H9 (cell line): ENCODE measurements around the gene NPM3. TPM values are rescaled to one million over a fixed set of nuclear protein-coding genes. Genes with fewer than 3 reads are reported as not detected.

Source experiments
- DNase-seq: peaks from one replicate; pipeline ENCODE4 v3.0.0-alpha.2; 2017
- H2AFZ ChIP-seq: one replicate; pipeline ENCODE4 v1.6.1; 2013; ENCODE audit warnings: mild to moderate bottlenecking, low read length, control low read depth, moderate library complexity
- H2AK5ac ChIP-seq: 2 replicates; pipeline ENCODE4 v1.6.1; 2013; ENCODE audit warnings: low read length, control low read depth, mixed read lengths; ENCODE audit not compliant: insufficient read length
- H2BK120ac ChIP-seq: one replicate; pipeline ENCODE4 v1.6.1; 2013; ENCODE audit warnings: low read depth, mild to moderate bottlenecking, low read length, control low read depth, inconsistent platforms; ENCODE audit not compliant: poor library complexity, severe bottlenecking
- H2BK12ac ChIP-seq: 2 replicates; pipeline ENCODE4 v1.6.1; 2013; ENCODE audit warnings: low read length, control low read depth, mixed read lengths, low read depth; ENCODE audit not compliant: insufficient read length
- H2BK15ac ChIP-seq: 2 replicates; pipeline ENCODE4 v1.6.1; 2013; ENCODE audit warnings: low read depth, low read length, control low read depth
- H2BK20ac ChIP-seq: one replicate; pipeline ENCODE4 v1.6.1; 2013; ENCODE audit warnings: low read depth, mild to moderate bottlenecking, low read length, control low read depth, inconsistent platforms; ENCODE audit not compliant: poor library complexity, severe bottlenecking
- H2BK5ac ChIP-seq: 2 replicates; pipeline ENCODE4 v1.6.1; 2013; ENCODE audit warnings: low read length, control low read depth, mixed read lengths; ENCODE audit not compliant: insufficient read length
- H3K14ac ChIP-seq: 2 replicates; pipeline ENCODE4 v1.6.1; 2013; ENCODE audit warnings: low read length, control low read depth; ENCODE audit not compliant: insufficient read depth
- H3K18ac ChIP-seq: 2 replicates; pipeline ENCODE4 v1.6.1; 2013; ENCODE audit warnings: low read depth, mild to moderate bottlenecking, mixed read lengths, low read length, control low read depth; ENCODE audit not compliant: insufficient read length
- H3K23ac ChIP-seq: 2 replicates; pipeline ENCODE4 v1.6.1; 2013; ENCODE audit warnings: low read length, control low read depth, mixed read lengths, low read depth; ENCODE audit not compliant: insufficient read length
- H3K23me2 ChIP-seq: 2 replicates; pipeline ENCODE4 v1.6.1; 2013; ENCODE audit warnings: low read depth, mild to moderate bottlenecking, mixed read lengths, low read length, control low read depth; ENCODE audit not compliant: insufficient read length, poor library complexity, severe bottlenecking
- H3K27ac ChIP-seq: 2 replicates; pipeline ENCODE4 v1.5.1; 2013; ENCODE audit warnings: low read length, control low read depth, mixed read lengths, low read depth; ENCODE audit not compliant: insufficient read length
- H3K27me3 ChIP-seq: 2 replicates; pipeline ENCODE4 v1.6.1; 2013; ENCODE audit warnings: low read length, control low read depth, inconsistent platforms; ENCODE audit not compliant: insufficient read depth
- H3K4ac ChIP-seq: 2 replicates; pipeline ENCODE4 v1.6.1; 2013; ENCODE audit warnings: low read depth, mild to moderate bottlenecking, control low read depth, inconsistent platforms, low read length, moderate library complexity
- H3K4me1 ChIP-seq: 2 replicates; pipeline ENCODE4 v1.6.1; 2013; ENCODE audit warnings: low read length, control low read depth, inconsistent platforms; ENCODE audit not compliant: insufficient read depth
- H3K4me2 ChIP-seq: 2 replicates; pipeline ENCODE4 v1.6.1; 2013; ENCODE audit warnings: low read length, control low read depth, mixed read lengths; ENCODE audit not compliant: insufficient read length, insufficient read depth
- H3K56ac ChIP-seq: 2 replicates; pipeline ENCODE4 v1.6.1; 2013; ENCODE audit warnings: low read depth, mild to moderate bottlenecking, mixed read lengths, low read length, control low read depth; ENCODE audit not compliant: insufficient read length
- H3K79me1 ChIP-seq: 2 replicates; pipeline ENCODE4 v1.6.1; 2013; ENCODE audit warnings: low read depth, mild to moderate bottlenecking, moderate library complexity, low read length, control low read depth, inconsistent platforms; ENCODE audit not compliant: insufficient read depth, poor library complexity, severe bottlenecking
- H3K79me2 ChIP-seq: 2 replicates; pipeline ENCODE4 v1.6.1; 2013; ENCODE audit warnings: low read length, control low read depth, inconsistent platforms; ENCODE audit not compliant: insufficient read depth
- H3K9ac ChIP-seq: 2 replicates; pipeline ENCODE4 v1.6.1; 2013; ENCODE audit warnings: low read length, control low read depth, mixed read lengths; ENCODE audit not compliant: insufficient read length; ENCODE audit errors: extremely low read depth
- H3K9me3 ChIP-seq: one replicate; pipeline ENCODE4 v1.6.1; 2013; ENCODE audit warnings: low read depth, low read length, inconsistent platforms; ENCODE audit not compliant: control insufficient read depth
- H3T11ph ChIP-seq: one replicate; pipeline ENCODE4 v1.6.1; 2013; ENCODE audit warnings: mild to moderate bottlenecking, low read length, control low read depth, inconsistent platforms
- H4K20me1 ChIP-seq: one replicate; pipeline ENCODE4 v1.6.1; 2013; ENCODE audit not compliant: control insufficient read depth, insufficient read length, insufficient read depth
- H4K5ac ChIP-seq: 2 replicates; pipeline ENCODE4 v1.6.1; 2013; ENCODE audit warnings: low read depth, mild to moderate bottlenecking, mixed read lengths, low read length, control low read depth; ENCODE audit not compliant: insufficient read length
- H4K8ac ChIP-seq: replicated peaks from 2 replicates; pipeline ENCODE4 v1.6.1; 2013; ENCODE audit warnings: low read length, control low read depth, mixed read lengths, low read depth; ENCODE audit not compliant: insufficient read length
- H4K91ac ChIP-seq: 2 replicates; pipeline ENCODE4 v1.6.1; 2013; ENCODE audit warnings: low read depth, mild to moderate bottlenecking, moderate library complexity, mixed read lengths, low read length, control low read depth; ENCODE audit not compliant: insufficient read length
- H3K27ac Mint-ChIP-seq, 3 experiments: 2 replicates in 2 of 3; 3 replicates in 1 of 3; pipeline ENCODE4 v1.8.0; 2020 to 2021; ENCODE audit warnings: mixed read lengths in 3 of 3, mild to moderate bottlenecking in 1 of 3, moderate library complexity in 1 of 3
- H3K27me3 Mint-ChIP-seq: 2 replicates; pipeline ENCODE4 v1.8.0; 2021; ENCODE audit warnings: low read depth, mild to moderate bottlenecking, moderate library complexity, mixed read lengths
- H3K36me3 Mint-ChIP-seq, 3 experiments: 2 replicates in 2 of 3; 3 replicates in 1 of 3; pipeline ENCODE4 v1.8.0; 2020 to 2021; ENCODE audit warnings: low read depth in 3 of 3, mixed read lengths in 3 of 3; ENCODE audit not compliant: insufficient read depth in 1 of 3
- H3K4me1 Mint-ChIP-seq, 2 experiments: 2 replicates each; pipeline ENCODE4 v1.8.0; 2020; ENCODE audit warnings: mixed read lengths in 2 of 2
- H3K4me3 Mint-ChIP-seq, 2 experiments: 2 replicates in 1 of 2; 3 replicates in 1 of 2; pipeline ENCODE4 v1.8.0; 2020 to 2021; ENCODE audit warnings: mild to moderate bottlenecking in 2 of 2, mixed read lengths in 2 of 2, moderate library complexity in 1 of 2
- H3K9me3 Mint-ChIP-seq, 2 experiments: 2 replicates in 1 of 2; 3 replicates in 1 of 2; pipeline ENCODE4 v1.8.0; 2020; ENCODE audit warnings: mild to moderate bottlenecking in 2 of 2, mixed read lengths in 2 of 2, moderate library complexity in 1 of 2
- WGBS: extraction: QIAGEN DNeasy Blood & Tissue Kit; methylation state at CpG from one replicate; pipeline ENCODE4 v1.1.7; 2013; ENCODE audit warnings: missing lambda C conversion rate, low lambda C conversion rate, mixed read lengths; ENCODE audit not compliant: insufficient read length; ENCODE audit errors: extremely low coverage; 5-methylcytosine and 5-hydroxymethylcytosine counted together
- total RNA-seq: library from RNA; stranded (reverse); gene quantifications from 2 replicates; pipeline ENCODE4 v1.2.1, GENCODE V29; 2021
- TF ChIP-seq, protein P1 (sequence below): fragments of 200-600 bp; sonication (generic); conservative IDR thresholded peaks from 3 replicates; pipeline ENCODE4 v1.8.0; 2021; ENCODE audit warnings: antibody characterized with exemption, mild to moderate bottlenecking

NPM3 gene
- total RNA-seq, 1 experiment from 2014 or later = 133 TPM

DNA sequence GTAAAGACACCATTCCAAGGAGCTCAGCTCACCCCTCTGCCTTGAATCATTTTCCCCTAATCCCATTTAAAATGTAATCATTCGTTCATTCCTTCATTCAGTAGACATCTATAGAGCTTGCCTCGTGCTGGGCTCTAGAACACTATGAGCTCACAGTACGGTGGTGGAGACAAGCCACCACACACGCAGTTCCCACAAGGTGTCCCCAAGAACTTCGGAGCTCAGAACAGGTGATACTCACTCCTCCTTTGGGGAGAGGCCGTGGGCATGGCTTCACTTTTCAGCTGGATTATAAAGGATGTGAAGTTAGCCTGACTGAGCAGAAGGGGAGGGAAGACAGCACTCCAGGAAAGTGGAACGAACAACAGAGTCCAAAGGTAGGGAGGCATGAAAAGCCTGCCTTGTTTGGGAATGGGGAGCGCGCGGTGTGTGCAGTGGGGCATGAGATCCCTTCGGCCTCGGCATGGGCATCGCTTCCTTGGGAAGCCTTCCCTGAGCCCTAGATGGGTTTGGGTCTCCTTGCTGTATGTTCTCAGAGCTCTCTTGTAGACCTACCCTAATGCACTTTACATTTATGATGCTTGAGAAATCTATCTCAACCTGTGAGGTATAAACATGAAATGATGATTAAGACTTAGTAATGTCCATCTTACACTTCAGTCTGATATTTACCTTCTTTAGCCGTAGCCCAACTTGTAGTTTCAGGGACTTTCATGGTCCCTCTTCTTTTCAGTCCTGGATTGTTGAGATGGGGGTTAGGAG lies 35.8 kb upstream of the NPM3 start:
- no peak overlapping the region for H2BK15ac ChIP-seq
- H3K27me3 ChIP-seq = no peaks in the 10 kb centered on the region
- no peak overlapping the region for H2AFZ ChIP-seq
- H3K9me3 Mint-ChIP-seq = no peaks in the 10 kb centered on the region
- WGBS = no CpG with 5 or more reads among the region's 14 CpGs
- peak overlapping the region; percentile 92 to 97 for H3K4me3 Mint-ChIP-seq
- H3K79me2 ChIP-seq = peaks cover 33% of the 10 kb centered on the region
- H2AK5ac ChIP-seq = no peak overlapping the region
- peak overlapping the region; percentile 38 for H3K27ac ChIP-seq
- H3K4ac ChIP-seq = no peak overlapping the region
- H3K14ac ChIP-seq = peak overlapping the region; percentile 25; the same call in 1 of the 2 replicates
- DNase-seq = no peak
- H4K8ac ChIP-seq = no peak overlapping the region
- H3K36me3 Mint-ChIP-seq = peaks cover 1 to 7% (median 3%) of the 10 kb centered on the region in 3 experiments; a peak in 3 of 7 replicates
- H2BK12ac ChIP-seq = no peak overlapping the region
- peak overlapping the region; percentile 82 for H3K4me2 ChIP-seq
- H3K27me3 Mint-ChIP-seq = no peaks in the 10 kb centered on the region
- H4K91ac ChIP-seq = no peak overlapping the region
- H4K5ac ChIP-seq = no peak overlapping the region
- H2BK120ac ChIP-seq = no peak overlapping the region
- no peak overlapping the region for H3K23ac ChIP-seq
- H2BK20ac ChIP-seq = no peak overlapping the region
- peak overlapping the region; percentile 31 for H3K9ac ChIP-seq
- no peaks in the 10 kb centered on the region for H3K9me3 ChIP-seq
- peaks cover 4% of the 10 kb centered on the region; the same call in 1 of the 2 replicates for H3K4me1 ChIP-seq
- peaks cover 23 to 26% of the 10 kb centered on the region in 2 experiments for H3K4me1 Mint-ChIP-seq
- TF ChIP-seq, protein P1, sequence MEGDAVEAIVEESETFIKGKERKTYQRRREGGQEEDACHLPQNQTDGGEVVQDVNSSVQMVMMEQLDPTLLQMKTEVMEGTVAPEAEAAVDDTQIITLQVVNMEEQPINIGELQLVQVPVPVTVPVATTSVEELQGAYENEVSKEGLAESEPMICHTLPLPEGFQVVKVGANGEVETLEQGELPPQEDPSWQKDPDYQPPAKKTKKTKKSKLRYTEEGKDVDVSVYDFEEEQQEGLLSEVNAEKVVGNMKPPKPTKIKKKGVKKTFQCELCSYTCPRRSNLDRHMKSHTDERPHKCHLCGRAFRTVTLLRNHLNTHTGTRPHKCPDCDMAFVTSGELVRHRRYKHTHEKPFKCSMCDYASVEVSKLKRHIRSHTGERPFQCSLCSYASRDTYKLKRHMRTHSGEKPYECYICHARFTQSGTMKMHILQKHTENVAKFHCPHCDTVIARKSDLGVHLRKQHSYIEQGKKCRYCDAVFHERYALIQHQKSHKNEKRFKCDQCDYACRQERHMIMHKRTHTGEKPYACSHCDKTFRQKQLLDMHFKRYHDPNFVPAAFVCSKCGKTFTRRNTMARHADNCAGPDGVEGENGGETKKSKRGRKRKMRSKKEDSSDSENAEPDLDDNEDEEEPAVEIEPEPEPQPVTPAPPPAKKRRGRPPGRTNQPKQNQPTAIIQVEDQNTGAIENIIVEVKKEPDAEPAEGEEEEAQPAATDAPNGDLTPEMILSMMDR = no peak
- H4K20me1 ChIP-seq = no peaks in the 10 kb centered on the region
- H3K27ac Mint-ChIP-seq = peak overlapping the region; percentile 80 to 100 (median 92)
- H3T11ph ChIP-seq = no peak overlapping the region
- H3K18ac ChIP-seq = peak overlapping the region; percentile 19
- no peaks in the 10 kb centered on the region for H3K79me1 ChIP-seq
- H3K56ac ChIP-seq = no peak overlapping the region
- no peak overlapping the region for H2BK5ac ChIP-seq
- peaks cover 12% of the 10 kb centered on the region for H3K23me2 ChIP-seq
